Measurements from ENCODE around the gene THOC6. TPM values are rescaled to one million over a fixed set of nuclear protein-coding genes. Genes with fewer than 3 reads are reported as not detected.

THOC6 gene
- total RNA-seq, 2 donors from 2014 or later, result 11.7 to 21.8 TPM

DNA sequence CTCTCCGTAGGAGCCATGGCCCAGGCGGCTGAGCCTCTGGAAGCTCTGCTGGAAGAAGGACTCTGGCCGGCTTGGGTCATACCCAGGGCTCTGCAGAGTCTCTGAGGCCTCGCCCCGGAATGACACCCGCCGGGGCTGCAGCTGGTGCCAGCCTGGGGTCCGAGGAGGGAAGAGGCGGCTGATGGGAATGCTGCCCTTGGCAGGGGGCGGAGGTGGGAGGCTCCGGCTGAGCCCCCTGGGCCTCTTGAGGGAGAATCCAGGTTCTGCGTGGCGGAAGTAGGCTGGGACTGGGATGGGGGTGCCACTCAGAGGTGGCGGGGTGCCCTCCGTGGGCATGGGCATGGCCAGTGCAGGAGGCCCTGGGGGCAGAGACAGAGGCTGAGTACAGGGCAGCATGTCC is 47.2 kb upstream of the THOC6 start:
- Histone ChIP-seq H3K4me3 (no peak overlapping the region), H3K4me1 (peaks cover 42% of the 10 kb centered on the region), H3K27me3 (no peaks in the 10 kb centered on the region), H3K9me3 (no peaks in the 10 kb centered on the region), H3K36me3 (replicated peaks in 1 of 2; ENCODE audit: insufficient read depth in 1 of 2, low read depth in 2 of 2) (no peaks in the 10 kb centered on the region), H3K27ac (peak overlapping the region; percentile 40 to 72 (median 65))
- ATAC-seq (no peak), DNase-seq (no peak)
- WGBS, 2 donors, result 89 to 98% methylated on average over 10 to 13 of the region's 15 CpGs
- intact Hi-C loops (cut with DNase I), result no loop called here
- TF ChIP-seq POLR2A (IDR thresholded peaks at IDR 0.05), result no peak
- TF ChIP-seq, protein P1, sequence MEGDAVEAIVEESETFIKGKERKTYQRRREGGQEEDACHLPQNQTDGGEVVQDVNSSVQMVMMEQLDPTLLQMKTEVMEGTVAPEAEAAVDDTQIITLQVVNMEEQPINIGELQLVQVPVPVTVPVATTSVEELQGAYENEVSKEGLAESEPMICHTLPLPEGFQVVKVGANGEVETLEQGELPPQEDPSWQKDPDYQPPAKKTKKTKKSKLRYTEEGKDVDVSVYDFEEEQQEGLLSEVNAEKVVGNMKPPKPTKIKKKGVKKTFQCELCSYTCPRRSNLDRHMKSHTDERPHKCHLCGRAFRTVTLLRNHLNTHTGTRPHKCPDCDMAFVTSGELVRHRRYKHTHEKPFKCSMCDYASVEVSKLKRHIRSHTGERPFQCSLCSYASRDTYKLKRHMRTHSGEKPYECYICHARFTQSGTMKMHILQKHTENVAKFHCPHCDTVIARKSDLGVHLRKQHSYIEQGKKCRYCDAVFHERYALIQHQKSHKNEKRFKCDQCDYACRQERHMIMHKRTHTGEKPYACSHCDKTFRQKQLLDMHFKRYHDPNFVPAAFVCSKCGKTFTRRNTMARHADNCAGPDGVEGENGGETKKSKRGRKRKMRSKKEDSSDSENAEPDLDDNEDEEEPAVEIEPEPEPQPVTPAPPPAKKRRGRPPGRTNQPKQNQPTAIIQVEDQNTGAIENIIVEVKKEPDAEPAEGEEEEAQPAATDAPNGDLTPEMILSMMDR (IDR thresholded peaks at IDR 0.05), result no peak

- DNase-seq, result peak; percentile 89 to 96 (median 94)
- WGBS, 2 donors, result 19 to 31% methylated on average over 3 to 6 of the region's 6 CpGs
- intact Hi-C loops (cut with DNase I), result no loop called here
- Histone ChIP-seq H3K27me3 (no peaks in the 10 kb centered on the region), H3K4me3 (no peak overlapping the region), H3K27ac (peak overlapping the region; percentile 47 to 72 (median 65)), H3K4me1 (peaks cover 42% of the 10 kb centered on the region), H3K9me3 (no peaks in the 10 kb centered on the region), H3K36me3 (replicated peaks in 1 of 2; ENCODE audit: insufficient read depth in 1 of 2, low read depth in 2 of 2) (no peaks in the 10 kb centered on the region)
- TF ChIP-seq, protein P1 (IDR thresholded peaks at IDR 0.05), result no peak
- no peak for TF ChIP-seq POLR2A (IDR thresholded peaks at IDR 0.05)
- ATAC-seq, result peak; percentile 78
These were observed 46.4 kb upstream of the THOC6 start for GRCh38 chr16:2977440-2977839.

- Histone ChIP-seq H3K36me3 (replicated peaks in 1 of 2; ENCODE audit: insufficient read depth in 1 of 2, low read depth in 2 of 2) (no peaks in the 10 kb centered on the region), H3K27ac (no peak overlapping the region), H3K9me3 (no peaks in the 10 kb centered on the region), H3K4me1 (peaks cover 53% of the 10 kb centered on the region), H3K27me3 (no peaks in the 10 kb centered on the region), H3K4me3 (peak overlapping the region in 1 of 2 donors; percentile 15)
- WGBS, 2 donors, result 7 to 11% methylated on average over 20 to 42 of the region's 43 CpGs
- TF ChIP-seq, protein P1 (IDR thresholded peaks at IDR 0.05), result no peak
- TF ChIP-seq POLR2A (IDR thresholded peaks at IDR 0.05), result no peak
- DNase-seq (no peak), ATAC-seq (no peak)
- intact Hi-C loops (cut with DNase I), result no loop called here
These were observed 44.1 kb upstream of the THOC6 start for GRCh38 chr16:2979669-2980226.

- ATAC-seq (peak; percentile 89), DNase-seq (peak; percentile 91 to 94 (median 92))
- H3K27ac ChIP-seq, result peak within 1 kb of the TSS; percentile 79 to 88 (median 83)
- intact Hi-C loops (cut with DNase I), result no loop called here
- peak within 1 kb of the TSS; percentile 15 to 64 for H3K4me3 ChIP-seq
- no peaks in the 10 kb centered on the region for H3K27me3 ChIP-seq
- H3K9me3 ChIP-seq, result no peaks in the 10 kb centered on the region
- peaks cover 60% of the 10 kb centered on the region for H3K4me1 ChIP-seq
- H3K36me3 ChIP-seq (replicated peaks in 1 of 2; ENCODE audit: insufficient read depth in 1 of 2, low read depth in 2 of 2), result no peaks in the 10 kb centered on the region
- whole genome bisulfite sequencing, 2 donors, result 7 to 27% methylated on average over 19 to 87 of the region's 91 CpGs
- peak; percentile 95 to 97 (median 95) for TF ChIP-seq POLR2A (IDR thresholded peaks at IDR 0.05)
- TF ChIP-seq, protein P1 (IDR thresholded peaks at IDR 0.05), result no peak
These were observed 43.3 kb upstream of the THOC6 start, which contains the start of gene PKMYT1 for GRCh38 chr16:2980227-2981176. Gene PKMYT1 (minus strand): TSS chr16:2980446. CDS start chr16:2979657, 789 bp downstream.

All from body of pancreas (tissue), 4 donors.